H1 (cell line): Measurements from ENCODE around the gene HM13. TPM values are rescaled to one million over a fixed set of nuclear protein-coding genes. Genes with fewer than 3 reads are reported as not detected.

Source experiments
- BRCA1 ChIP-seq: IDR thresholded peaks from 2 replicates; pipeline ENCODE4 v1.6.1; 2012; ENCODE audit warnings: low read depth, low read length, improper control_type of control experiment
- CHD7 ChIP-seq: fragments of 300-600 bp; sonication (generic); IDR thresholded peaks from 2 replicates; pipeline ENCODE4 v1.7.1; 2012; ENCODE audit warnings: low read length, moderate library complexity, mild to moderate bottlenecking, inconsistent platforms; ENCODE audit not compliant: insufficient replicate concordance
- GABPA ChIP-seq: IDR thresholded peaks from 2 replicates; pipeline ENCODE4 v1.6.1; 2011; ENCODE audit warnings: mild to moderate bottlenecking, low read length, moderate library complexity, borderline replicate concordance; ENCODE audit not compliant: insufficient read depth
- GTF2F1 ChIP-seq: IDR thresholded peaks from 2 replicates; pipeline ENCODE4 v1.6.1; 2012; ENCODE audit warnings: low read depth, low read length, improper control_type of control experiment, borderline replicate concordance
- HDAC2 ChIP-seq, 2 experiments: fragments of 300-600 bp in 1 of 2; sonication (generic) in 1 of 2; IDR thresholded peaks; 2 replicates each; pipeline ENCODE4 v1.6.1; 2011 to 2012; ENCODE audit warnings: low read depth in 2 of 2, low read length in 2 of 2, mild to moderate bottlenecking in 2 of 2, moderate library complexity in 2 of 2, borderline replicate concordance in 1 of 2, inconsistent platforms in 1 of 2
- JUND ChIP-seq: IDR thresholded peaks from 2 replicates; pipeline ENCODE4 v1.6.1; 2011; ENCODE audit warnings: mild to moderate bottlenecking, improper control_type of control experiment, low read length
- KDM4A ChIP-seq: IDR thresholded peaks from one replicate; pipeline ENCODE4 v1.7.1; 2012; ENCODE audit warnings: low read depth, mild to moderate bottlenecking, moderate library complexity, low read length, inconsistent platforms; ENCODE audit not compliant: severe bottlenecking
- POU5F1 ChIP-seq: IDR thresholded peaks from 2 replicates; pipeline ENCODE4 v1.6.1; 2011; ENCODE audit warnings: low read depth, mild to moderate bottlenecking, low read length, moderate library complexity
- SIRT6 ChIP-seq: IDR thresholded peaks from one replicate; pipeline ENCODE4 v1.7.1; 2012; ENCODE audit warnings: low read length, inconsistent platforms
- YY1 ChIP-seq: IDR thresholded peaks from 2 replicates; pipeline ENCODE4 v1.6.1; 2011; ENCODE audit warnings: low read depth, mild to moderate bottlenecking, low read length
- polyA plus RNA-seq, 7 experiments: library from polyadenylated mRNA; depleted of rRNA in 3 of 7; stranded (reverse) in 5 of 7; unstranded in 2 of 7; fragments of >200 nt in 5 of 7; fragments of 200-250 nt in 2 of 7; gene quantifications; 1 replicate in 5 of 7; 2 replicates in 1 of 7; 4 replicates in 1 of 7; pipeline versions ENCODE4 v1.2.1 to v1.2.3, GENCODE V29; 2011 to 2013; ENCODE audit warnings: missing spikeins in 2 of 7, mixed read lengths in 2 of 7
- total RNA-seq: library from RNA; stranded (reverse); fragmentation: NEBNext Ultra II Directional; extraction: Animal tissue kit (Norgen Biotek cat#: 25700); gene quantifications from 2 replicates; pipeline ENCODE4 v1.2.1, GENCODE V29; 2021

The HM13 gene
- total and polyA plus RNA-seq, 2 of the 8 experiments (the other 6 are each of a cell fraction or from before 2014, with no cell fraction given) = 118 to 183 TPM

- TF ChIP-seq HDAC2 (IDR thresholded peaks at IDR 0.05; ENCODE audit: borderline replicate concordance in 1 of 2, low read depth in 2 of 2, low read length in 2 of 2) = peak in 1 of 2 experiments; percentile 99; a peak in 2 of 4 replicates
- no peak for TF ChIP-seq POU5F1
- peak; percentile 89 for TF ChIP-seq JUND
- no peak for TF ChIP-seq CHD7
- peak; percentile 37 for TF ChIP-seq KDM4A
- TF ChIP-seq GTF2F1 = peak; percentile 42; the same call in 1 of the 2 replicates
- no peak for TF ChIP-seq SIRT6
- TF ChIP-seq YY1 = peak; percentile 67
- no peak for TF ChIP-seq BRCA1
- TF ChIP-seq GABPA = no peak
Measured at GRCh38 chr20:31572701-31573554, 58.7 kb downstream of the HM13 start (continued).
